GM21526 (cell line): ENCODE results near the gene CNTN4.
A peak's percentile ranks its signal among the peaks of the same experiment; 100 is the strongest.
"Not testable (repeated sequence)": the region's sequence is repeated elsewhere in the genome, so short reads cannot be mapped to it uniquely, and the experiment has no call there.

Experiments
- ATAC-seq: cut with Tn5 transposase; IDR thresholded peaks from one replicate; pipeline ENCODE4 v1.9.1; 2021; ENCODE audit warnings: moderate library complexity; ENCODE audit not compliant: unreplicated experiment, low FRiP score

The CNTN4 gene

GRCh38 chr3:2765002-2765579, 666.4 kb downstream of the CNTN4 start:
- ATAC-seq: peak; percentile 95

GRCh38 chr3:2770451-2770850, 671.8 kb downstream of the CNTN4 start:
- no peak for ATAC-seq

GRCh38 chr3:2771193-2771592, 672.5 kb downstream of the CNTN4 start:
- ATAC-seq: no peak

- no peak for ATAC-seq
Measured at GRCh38 chr3:2771741-2772140, 673.1 kb downstream of the CNTN4 start.

GRCh38 chr3:2772803-2773202, 674.1 kb downstream of the CNTN4 start:
- ATAC-seq: no peak

- ATAC-seq: no peak
Measured at GRCh38 chr3:2774481-2775249, 676.0 kb downstream of the CNTN4 start.

- no peak for ATAC-seq
Measured at GRCh38 chr3:2783261-2783660, 684.6 kb downstream of the CNTN4 start.

GRCh38 chr3:2784627-2785026, 686.0 kb downstream of the CNTN4 start:
- ATAC-seq: no peak

- no peak for ATAC-seq
Measured at GRCh38 chr3:2790266-2790815, 691.7 kb downstream of the CNTN4 start.

- no peak for ATAC-seq
Measured at GRCh38 chr3:2792432-2792831, 693.8 kb downstream of the CNTN4 start.

GRCh38 chr3:2793987-2794386, 695.3 kb downstream of the CNTN4 start:
- ATAC-seq: no peak

- ATAC-seq: no peak
Measured at GRCh38 chr3:2802429-2802828, 703.8 kb downstream of the CNTN4 start.

GRCh38 chr3:2807514-2807913, 708.8 kb downstream of the CNTN4 start:
- ATAC-seq: no peak

- ATAC-seq: no peak
Measured at GRCh38 chr3:2810723-2811122, 712.1 kb downstream of the CNTN4 start.

GRCh38 chr3:2819571-2819970, 720.9 kb downstream of the CNTN4 start:
- no peak for ATAC-seq

GRCh38 chr3:2820982-2821381, 722.3 kb downstream of the CNTN4 start:
- ATAC-seq: not testable (repeated sequence)

- ATAC-seq: no peak
Measured at GRCh38 chr3:2822611-2823010, 723.9 kb downstream of the CNTN4 start.

GRCh38 chr3:2823031-2823430, 724.4 kb downstream of the CNTN4 start:
- ATAC-seq: no peak

- ATAC-seq: no peak
Measured at GRCh38 chr3:2823437-2824211, 725.0 kb downstream of the CNTN4 start.

GRCh38 chr3:2826036-2826435, 727.4 kb downstream of the CNTN4 start:
- ATAC-seq: no peak

GRCh38 chr3:2826453-2826852, 727.8 kb downstream of the CNTN4 start:
- ATAC-seq: peak; percentile 50
